ENCODE data around the gene ADAM12. TPM values are rescaled to one million over a fixed set of nuclear protein-coding genes. Genes with fewer than 3 reads are reported as not detected.

The ADAM12 gene
- total and polyA plus RNA-seq, 10 donors = 0.51 to 7.0 (median 1.0) TPM

DNA sequence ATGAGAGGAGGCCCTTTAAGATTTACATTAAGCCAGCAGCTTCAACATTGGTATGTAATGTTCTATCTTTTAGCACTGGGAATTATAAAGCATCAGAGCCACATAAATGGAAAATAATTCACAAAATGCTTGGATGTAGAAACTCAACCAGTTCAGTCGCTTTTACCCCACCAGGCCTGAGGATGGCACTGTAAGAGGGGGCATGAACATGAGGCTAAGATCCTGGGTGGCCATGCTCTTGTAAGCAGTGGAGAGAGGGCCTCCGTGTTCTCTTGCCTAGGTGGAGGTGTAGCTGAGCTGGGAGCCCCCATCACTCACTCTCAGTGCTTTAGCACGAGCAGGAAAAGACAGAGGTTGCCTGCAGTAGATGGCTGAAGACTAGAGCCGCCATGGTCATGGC is 253.1 kb downstream of the ADAM12 start:
- Histone ChIP-seq H3K27ac (no peak overlapping the region), H3K9me3 (peaks cover 0 to 7% (median 0%) of the 10 kb centered on the region in 8 donors), H3K27me3 (replicated peaks in 1 of 7) (no peaks in the 10 kb centered on the region), H3K4me1 (peaks cover 0 to 27% (median 13%) of the 10 kb centered on the region in 6 donors), H3K36me3 (no peaks in the 10 kb centered on the region), H3K4me3 (no peak overlapping the region)
- intact Hi-C loops (cut with DNase I; ENCODE audit: low total_unique reads) = no loop called here
- no peak for TF ChIP-seq POLR2A (IDR thresholded peaks at IDR 0.05)
- TF ChIP-seq POLR2AphosphoS5 (IDR thresholded peaks at IDR 0.05) = no peak
- no peak for TF ChIP-seq CTCF (IDR thresholded peaks at IDR 0.05 in 8 of 11, conservative IDR thresholded peaks at IDR 0.05 in 3 of 11)
- DNase-seq = no peak
- WGBS, 5 donors = 86 to 94% (median 87%) methylated on average over 4 of the region's 4 CpGs

- Histone ChIP-seq H3K27ac (no peak overlapping the region), H3K4me3 (no peak overlapping the region), H3K4me1 (peaks cover 0 to 27% (median 13%) of the 10 kb centered on the region in 6 donors), H3K9me3 (peaks cover 0 to 7% (median 0%) of the 10 kb centered on the region in 8 donors), H3K27me3 (replicated peaks in 1 of 7) (no peaks in the 10 kb centered on the region), H3K36me3 (no peaks in the 10 kb centered on the region)
- TF ChIP-seq POLR2AphosphoS5 (IDR thresholded peaks at IDR 0.05) (no peak), POLR2A (IDR thresholded peaks at IDR 0.05) (no peak), CTCF (IDR thresholded peaks at IDR 0.05 in 8 of 11, conservative IDR thresholded peaks at IDR 0.05 in 3 of 11) (no peak)
- WGBS, 5 donors = 41 to 59% (median 46%) methylated on average over 6 of the region's 6 CpGs
- no peak for DNase-seq
- intact Hi-C loops (cut with DNase I; ENCODE audit: low total_unique reads) = no loop called here
Measured at GRCh38 chr10:126133906-126134656, 254.2 kb downstream of the ADAM12 start.

DNA sequence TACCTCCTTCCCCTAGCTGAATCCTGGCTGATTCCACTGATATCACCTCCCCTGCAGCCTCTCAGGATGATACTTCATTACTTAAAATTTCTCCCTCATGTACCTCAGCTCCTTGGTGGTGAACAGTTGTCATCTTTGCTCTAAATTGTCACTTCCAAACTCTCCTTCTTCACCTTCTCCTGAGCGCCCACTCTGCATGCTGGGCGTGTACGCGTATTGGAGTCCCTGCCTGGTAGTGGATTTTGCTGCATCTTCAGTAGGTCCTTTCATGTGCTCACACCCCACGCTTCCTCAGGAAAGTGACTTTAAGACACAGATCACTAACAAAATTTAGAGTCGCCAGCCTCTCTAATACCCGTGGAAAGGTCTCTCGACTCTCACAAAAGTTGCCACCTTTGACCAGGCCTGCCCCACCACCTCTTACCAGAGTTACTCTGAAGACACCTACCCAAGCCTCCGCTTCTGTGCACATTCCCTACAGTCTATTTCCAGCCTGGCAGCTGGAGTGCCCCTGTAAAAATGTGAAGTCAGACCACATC is 255.1 kb downstream of the ADAM12 start:
- Histone ChIP-seq H3K36me3 (no peaks in the 10 kb centered on the region), H3K4me3 (no peak overlapping the region), H3K9me3 (peaks cover 0 to 4% (median 0%) of the 10 kb centered on the region in 8 donors), H3K27ac (no peak overlapping the region), H3K4me1 (peaks cover 0 to 27% (median 13%) of the 10 kb centered on the region in 6 donors), H3K27me3 (replicated peaks in 1 of 7) (no peaks in the 10 kb centered on the region)
- no peak for DNase-seq
- intact Hi-C loops (cut with DNase I; ENCODE audit: low total_unique reads) = no loop called here
- 93 to 97% (median 96%) methylated on average over 9 of the region's 9 CpGs for WGBS, 5 donors
- TF ChIP-seq POLR2A (IDR thresholded peaks at IDR 0.05) = no peak
- TF ChIP-seq POLR2AphosphoS5 (IDR thresholded peaks at IDR 0.05) = no peak
- no peak for TF ChIP-seq CTCF (IDR thresholded peaks at IDR 0.05 in 8 of 11, conservative IDR thresholded peaks at IDR 0.05 in 3 of 11)

- TF ChIP-seq POLR2AphosphoS5 (IDR thresholded peaks at IDR 0.05) (no peak), CTCF (IDR thresholded peaks at IDR 0.05 in 8 of 11, conservative IDR thresholded peaks at IDR 0.05 in 3 of 11) (no peak), POLR2A (IDR thresholded peaks at IDR 0.05) (no peak)
- intact Hi-C loops (cut with DNase I; ENCODE audit: low total_unique reads) = no loop called here
- DNase-seq = no peak
Measured at GRCh38 chr10:126131341-126131740, 256.9 kb downstream of the ADAM12 start.

More at GRCh38 chr10:126131341-126131740, 256.9 kb downstream of the ADAM12 start:
- Histone ChIP-seq H3K36me3 (no peaks in the 10 kb centered on the region), H3K4me1 (peaks cover 0 to 24% (median 9%) of the 10 kb centered on the region in 6 donors), H3K4me3 (no peak overlapping the region), H3K9me3 (no peaks in the 10 kb centered on the region), H3K27ac (no peak overlapping the region), H3K27me3 (replicated peaks in 1 of 7) (no peaks in the 10 kb centered on the region)
- 62 to 85% (median 79%) methylated on average over 4 of the region's 4 CpGs for WGBS, 5 donors

Measured in spleen (tissue), 11 donors.